Measurements from ENCODE around the gene USP32. TPM values are rescaled to one million over a fixed set of nuclear protein-coding genes. Genes with fewer than 3 reads are reported as not detected.

Gene USP32
- total RNA-seq, 1 experiment from 2014 or later = 62.9 TPM

- POLR2A ChIA-PET = interaction anchor here (0.6 kb wide), 1 partner anchor 19 kb away, joined by 3 read pairs; no protein-coding TSS in a partner anchor
- Mint-ChIP-seq H3K36me3 (ENCODE audit: insufficient read depth, unreplicated experiment) (peaks cover 8% of the 10 kb centered on the region), H3K9me3 (ENCODE audit: unreplicated experiment) (no peaks in the 10 kb centered on the region), H3K4me1 (ENCODE audit: insufficient read depth, unreplicated experiment) (peaks cover 9% of the 10 kb centered on the region), H3K27ac (ENCODE audit: low read depth, unreplicated experiment) (no peak overlapping the region), H3K4me3 (ENCODE audit: unreplicated experiment) (no peak overlapping the region), H3K27me3 (ENCODE audit: insufficient read depth, unreplicated experiment) (no peaks in the 10 kb centered on the region)
- intact Hi-C loops (cut with micrococcal nuclease) = no loop called here
- DNase-seq (ENCODE audit: unreplicated experiment) = no peak
- no peak for TF ChIP-seq CTCF (IDR thresholded peaks at IDR 0.05; ENCODE audit: unreplicated experiment)
- BruUV-seq (replicated peaks) = no TSS peak
- CTCF ChIA-PET = no interaction called here
Observed at GRCh38 chr17:60332574-60332973, 59.4 kb downstream of the USP32 start.

GRCh38 chr17:60330731-60331130 is 61.2 kb downstream of the USP32 start:
- Mint-ChIP-seq H3K4me1 (ENCODE audit: insufficient read depth, unreplicated experiment) (peaks cover 9% of the 10 kb centered on the region), H3K27me3 (ENCODE audit: insufficient read depth, unreplicated experiment) (no peaks in the 10 kb centered on the region), H3K36me3 (ENCODE audit: insufficient read depth, unreplicated experiment) (peaks cover 12% of the 10 kb centered on the region), H3K27ac (ENCODE audit: low read depth, unreplicated experiment) (peak overlapping the region; percentile 36), H3K4me3 (ENCODE audit: unreplicated experiment) (no peak overlapping the region), H3K9me3 (ENCODE audit: unreplicated experiment) (no peaks in the 10 kb centered on the region)
- ChIA-PET CTCF (interaction anchor here (0.6 to 0.8 kb wide), 2 partner anchors 53 to 74 kb away, joined by 3 read pairs; no protein-coding TSS in a partner anchor), POLR2A (interaction anchor here (0.8 kb wide), 1 partner anchor 9 kb away, joined by 3 read pairs; no protein-coding TSS in a partner anchor)
- no peak for DNase-seq (ENCODE audit: unreplicated experiment)
- no peak for TF ChIP-seq CTCF (IDR thresholded peaks at IDR 0.05; ENCODE audit: unreplicated experiment)
- no TSS peak for BruUV-seq (replicated peaks)
- intact Hi-C loops (cut with micrococcal nuclease) = no loop called here

DNA sequence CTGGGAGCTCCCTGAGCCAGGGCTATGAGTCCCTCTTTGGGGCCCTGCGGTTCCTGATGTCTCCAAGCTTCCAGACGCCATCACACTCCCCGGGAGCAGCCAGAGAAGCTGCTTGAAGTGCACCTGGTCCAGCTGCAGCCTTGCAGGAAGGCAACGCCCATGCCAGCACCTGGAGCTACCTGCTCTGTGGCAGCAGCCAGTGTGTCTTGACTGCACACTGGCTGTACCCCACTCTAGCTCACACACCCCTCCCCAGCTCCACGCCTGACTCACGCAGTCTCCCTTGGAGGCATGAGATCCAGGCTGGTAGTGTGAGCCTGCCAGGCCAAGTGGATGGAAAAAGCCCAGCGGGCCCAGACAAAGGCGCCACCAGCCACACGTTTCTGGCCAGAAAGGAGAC is 63.3 kb downstream of the USP32 start:
- ChIA-PET CTCF (interaction anchor here (0.8 to 1.0 kb wide), 2 partner anchors 29 to 97 kb away, joined by 3 read pairs; no protein-coding TSS in a partner anchor), POLR2A (interaction anchor here (0.7 kb wide), 1 partner anchor 16 kb away, joined by 5 read pairs; no protein-coding TSS in a partner anchor)
- Mint-ChIP-seq H3K9me3 (ENCODE audit: unreplicated experiment) (no peaks in the 10 kb centered on the region), H3K36me3 (ENCODE audit: insufficient read depth, unreplicated experiment) (peaks cover 22% of the 10 kb centered on the region), H3K4me3 (ENCODE audit: unreplicated experiment) (no peak overlapping the region), H3K4me1 (ENCODE audit: insufficient read depth, unreplicated experiment) (peaks cover 9% of the 10 kb centered on the region), H3K27me3 (ENCODE audit: insufficient read depth, unreplicated experiment) (no peaks in the 10 kb centered on the region), H3K27ac (ENCODE audit: low read depth, unreplicated experiment) (no peak overlapping the region)
- no TSS peak for BruUV-seq (replicated peaks)
- intact Hi-C loops (cut with micrococcal nuclease) = no loop called here
- TF ChIP-seq CTCF (IDR thresholded peaks at IDR 0.05; ENCODE audit: unreplicated experiment) = no peak
- no peak for DNase-seq (ENCODE audit: unreplicated experiment)

DNA sequence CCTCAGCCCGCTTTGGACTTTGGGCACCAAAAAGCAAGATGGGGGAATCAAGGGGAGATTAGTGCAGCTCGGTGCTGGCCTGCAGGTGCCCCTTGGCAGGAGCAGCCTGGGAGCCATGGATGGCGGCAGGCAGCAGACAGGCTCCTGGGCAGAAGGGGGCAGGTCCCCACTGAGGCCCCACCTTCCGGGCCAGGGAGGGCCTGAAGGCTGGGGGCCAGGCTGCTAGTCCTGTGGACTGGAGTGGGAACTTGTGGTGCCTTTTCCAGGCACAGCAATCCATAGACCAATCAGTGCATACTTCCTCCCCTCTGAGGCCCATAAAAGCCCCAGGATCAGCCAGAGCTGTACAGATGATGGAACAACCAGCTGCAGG is 64.0 kb downstream of the USP32 start:
- Mint-ChIP-seq H3K27me3 (ENCODE audit: insufficient read depth, unreplicated experiment) (no peaks in the 10 kb centered on the region), H3K9me3 (ENCODE audit: unreplicated experiment) (no peaks in the 10 kb centered on the region), H3K36me3 (ENCODE audit: insufficient read depth, unreplicated experiment) (peaks cover 28% of the 10 kb centered on the region), H3K27ac (ENCODE audit: low read depth, unreplicated experiment) (no peak overlapping the region), H3K4me3 (ENCODE audit: unreplicated experiment) (no peak overlapping the region), H3K4me1 (ENCODE audit: insufficient read depth, unreplicated experiment) (peaks cover 9% of the 10 kb centered on the region)
- ChIA-PET POLR2A (interaction anchor here (0.7 kb wide), 1 partner anchor 15 kb away, joined by 5 read pairs; no protein-coding TSS in a partner anchor), CTCF (interaction anchor here (0.6 to 1.0 kb wide), 2 partner anchors 16 to 30 kb away, joined by 3 read pairs; no protein-coding TSS in a partner anchor)
- TF ChIP-seq CTCF (IDR thresholded peaks at IDR 0.05; ENCODE audit: unreplicated experiment) = no peak
- no TSS peak for BruUV-seq (replicated peaks)
- intact Hi-C loops (cut with micrococcal nuclease) = no loop called here
- no peak for DNase-seq (ENCODE audit: unreplicated experiment)
